HG02852 (cell line): ENCODE measurements around the gene ZFAND3.

Experiments
- ATAC-seq: cut with Tn5 transposase; IDR thresholded peaks from one replicate; pipeline ENCODE4 v1.9.1; 2021; ENCODE audit warnings: mild to moderate bottlenecking, moderate library complexity; ENCODE audit not compliant: unreplicated experiment

ZFAND3 gene

GRCh38 chr6:38146021-38146733 lies 326.6 kb downstream of the ZFAND3 start:
- no peak for ATAC-seq

- ATAC-seq = no peak
Measured at GRCh38 chr6:38146734-38147027, 327.2 kb downstream of the ZFAND3 start.

- no peak for ATAC-seq
Measured at GRCh38 chr6:38148606-38149005, 329.1 kb downstream of the ZFAND3 start.

- ATAC-seq = no peak
Measured at GRCh38 chr6:38149531-38149930, 330.0 kb downstream of the ZFAND3 start.

GRCh38 chr6:38150021-38150420 lies 330.5 kb downstream of the ZFAND3 start:
- ATAC-seq = no peak

GRCh38 chr6:38150681-38151296 lies 331.3 kb downstream of the ZFAND3 start:
- ATAC-seq = no peak

GRCh38 chr6:38151580-38152500 lies 332.3 kb downstream of the ZFAND3 start:
- no peak for ATAC-seq

- no peak for ATAC-seq
Measured at GRCh38 chr6:38152620-38153019, 333.1 kb downstream of the ZFAND3 start.

GRCh38 chr6:38153076-38153797 lies 333.7 kb downstream of the ZFAND3 start:
- ATAC-seq = no peak

GRCh38 chr6:38153798-38154345 lies 334.3 kb downstream of the ZFAND3 start:
- no peak for ATAC-seq

- ATAC-seq = no peak
Measured at GRCh38 chr6:38154731-38155130, 335.2 kb downstream of the ZFAND3 start.

GRCh38 chr6:38155144-38155543 lies 335.6 kb downstream of the ZFAND3 start:
- no peak for ATAC-seq

- ATAC-seq = no peak
Measured at GRCh38 chr6:38155621-38156204, 336.2 kb downstream of the ZFAND3 start.

GRCh38 chr6:38156818-38157565 lies 337.5 kb downstream of the ZFAND3 start:
- no peak for ATAC-seq

GRCh38 chr6:38157905-38158304 lies 338.4 kb downstream of the ZFAND3 start:
- no peak for ATAC-seq

GRCh38 chr6:38158762-38159350 lies 339.3 kb downstream of the ZFAND3 start:
- ATAC-seq = no peak

- ATAC-seq = no peak
Measured at GRCh38 chr6:38159596-38159995, 340.1 kb downstream of the ZFAND3 start.

GRCh38 chr6:38160831-38161230 lies 341.3 kb downstream of the ZFAND3 start:
- ATAC-seq = no peak

GRCh38 chr6:38161331-38161730 lies 341.8 kb downstream of the ZFAND3 start:
- ATAC-seq = no peak
